ENCODE results near the gene ZNF343. TPM values are rescaled to one million over a fixed set of nuclear protein-coding genes. Genes with fewer than 3 reads are reported as not detected.

ZNF343 gene
- total and polyA plus RNA-seq, 2 donors (not counting 1 experiment from before 2014, with no cell fraction given): 11.6 to 23.4 TPM

- H4K20me1 ChIP-seq (ENCODE audit: control insufficient read depth, insufficient read depth, low read length, poor library complexity, severe bottlenecking): peaks cover 81% of the 10 kb centered on the region
- no peak overlapping the region for H3K4me3 Mint-ChIP-seq
- DNase-seq (no peak), ATAC-seq (ENCODE audit: low read depth) (peak; percentile 16)
- intact Hi-C loops (cut with micrococcal nuclease): no loop called here
- no peak for TF ChIP-seq EZH2 (IDR thresholded peaks at IDR 0.05; ENCODE audit: borderline replicate concordance, insufficient read depth, low read depth, low read length, poor library complexity, severe bottlenecking)
- no peak for TF ChIP-seq CTCF (IDR thresholded peaks at IDR 0.05)
- no peak overlapping the region for H3K4me3 ChIP-seq (ENCODE audit: control extremely low read depth in 1 of 5, extremely low read depth in 1 of 5, insufficient read depth in 1 of 5, low read depth in 2 of 5, low read length in 4 of 5)
- no peaks in the 10 kb centered on the region for H3K9me3 Mint-ChIP-seq (ENCODE audit: insufficient read depth)
- no peak overlapping the region for H3K9ac ChIP-seq (ENCODE audit: low read length)
- H3K4me1 ChIP-seq (ENCODE audit: control insufficient read depth in 2 of 2, insufficient read depth in 2 of 2, low read length in 2 of 2): peaks cover 13 to 15% of the 10 kb centered on the region in 2 donors
- peaks cover 29% of the 10 kb centered on the region for H3K4me1 Mint-ChIP-seq
- no peaks in the 10 kb centered on the region for H3K27me3 Mint-ChIP-seq
- CTCF ChIA-PET: interaction anchor here (1.0 kb wide), 2 partner anchors 12 to 258 kb away, joined by 3 to 4 read pairs; no protein-coding TSS in a partner anchor
- POLR2A ChIA-PET: no interaction called here
- H3K79me2 ChIP-seq (ENCODE audit: control insufficient read depth, insufficient read depth, low read length): peaks cover 26% of the 10 kb centered on the region
- H3K36me3 ChIP-seq (replicated peaks in 1 of 2; ENCODE audit: control extremely low read depth in 1 of 2, control insufficient read depth in 1 of 2, extremely low read depth in 1 of 2, insufficient read depth in 2 of 2, low read length in 1 of 2): peaks cover 10 to 82% of the 10 kb centered on the region in 2 experiments
- WGBS (ENCODE audit: insufficient coverage): 93% methylated on average over 3 of the region's 6 CpGs
- H3K4me2 ChIP-seq (replicated peaks; ENCODE audit: low read depth, low read length, poor library complexity, severe bottlenecking): no peak overlapping the region
- no peaks in the 10 kb centered on the region for H3K27me3 ChIP-seq (replicated peaks in 1 of 4; ENCODE audit: control extremely low read depth in 1 of 4, control insufficient read depth in 3 of 4, insufficient read depth in 4 of 4, low read length in 3 of 4)
- H3K9me3 ChIP-seq (ENCODE audit: control extremely low read depth in 1 of 3, control insufficient read depth in 2 of 3, insufficient read depth in 1 of 3, low read length in 2 of 3): no peaks in the 10 kb centered on the region
- peak overlapping the region in 1 of 2 donors; percentile 32 for H3K27ac ChIP-seq (ENCODE audit: low read length in 2 of 2)
- H2AFZ ChIP-seq (ENCODE audit: insufficient read depth, low read depth, low read length, poor library complexity, severe bottlenecking): no peak overlapping the region
- no peak overlapping the region for H3K27ac Mint-ChIP-seq
Measured at GRCh38 chr20:2465100-2465499, 43.6 kb downstream of the ZNF343 start.

- no peak overlapping the region for H3K4me2 ChIP-seq (replicated peaks; ENCODE audit: low read depth, low read length, poor library complexity, severe bottlenecking)
- Mint-ChIP-seq H3K4me3 (no peak overlapping the region), H3K27ac (no peak overlapping the region), H3K4me1 (peaks cover 19% of the 10 kb centered on the region), H3K27me3 (no peaks in the 10 kb centered on the region), H3K9me3 (ENCODE audit: insufficient read depth) (no peaks in the 10 kb centered on the region)
- H2AFZ ChIP-seq (ENCODE audit: insufficient read depth, low read depth, low read length, poor library complexity, severe bottlenecking): no peak overlapping the region
- no peak for ATAC-seq (ENCODE audit: low read depth)
- peaks cover 10 to 86% of the 10 kb centered on the region in 2 experiments for H3K36me3 ChIP-seq (replicated peaks in 1 of 2; ENCODE audit: control extremely low read depth in 1 of 2, control insufficient read depth in 1 of 2, extremely low read depth in 1 of 2, insufficient read depth in 2 of 2, low read length in 1 of 2)
- H3K27me3 ChIP-seq (replicated peaks in 1 of 4; ENCODE audit: control extremely low read depth in 1 of 4, control insufficient read depth in 3 of 4, insufficient read depth in 4 of 4, low read length in 3 of 4): no peaks in the 10 kb centered on the region
- no peak overlapping the region for H3K9ac ChIP-seq (ENCODE audit: low read length)
- peaks cover 2 to 5% of the 10 kb centered on the region in 2 donors for H3K4me1 ChIP-seq (ENCODE audit: control insufficient read depth in 2 of 2, insufficient read depth in 2 of 2, low read length in 2 of 2)
- peaks cover 74% of the 10 kb centered on the region for H4K20me1 ChIP-seq (ENCODE audit: control insufficient read depth, insufficient read depth, low read length, poor library complexity, severe bottlenecking)
- intact Hi-C loops (cut with micrococcal nuclease): no loop called here
- H3K79me2 ChIP-seq (ENCODE audit: control insufficient read depth, insufficient read depth, low read length): peaks cover 13% of the 10 kb centered on the region
- CTCF ChIA-PET: no interaction called here
- no peak for DNase-seq
- POLR2A ChIA-PET: no interaction called here
- 95% methylated on average over 7 of the region's 9 CpGs for WGBS (ENCODE audit: insufficient coverage)
- H3K9me3 ChIP-seq (ENCODE audit: control extremely low read depth in 1 of 3, control insufficient read depth in 2 of 3, insufficient read depth in 1 of 3, low read length in 2 of 3): no peaks in the 10 kb centered on the region
- TF ChIP-seq CTCF (IDR thresholded peaks at IDR 0.05): no peak
- TF ChIP-seq EZH2 (IDR thresholded peaks at IDR 0.05; ENCODE audit: borderline replicate concordance, insufficient read depth, low read depth, low read length, poor library complexity, severe bottlenecking): no peak
- no peak overlapping the region for H3K4me3 ChIP-seq (ENCODE audit: control extremely low read depth in 1 of 5, extremely low read depth in 1 of 5, insufficient read depth in 1 of 5, low read depth in 2 of 5, low read length in 4 of 5)
- H3K27ac ChIP-seq (ENCODE audit: low read length in 2 of 2): no peak overlapping the region
Measured at GRCh38 chr20:2463616-2464365, 44.9 kb downstream of the ZNF343 start.
